ENCODE data around the gene PPP2R5A.

The PPP2R5A gene

DNA sequence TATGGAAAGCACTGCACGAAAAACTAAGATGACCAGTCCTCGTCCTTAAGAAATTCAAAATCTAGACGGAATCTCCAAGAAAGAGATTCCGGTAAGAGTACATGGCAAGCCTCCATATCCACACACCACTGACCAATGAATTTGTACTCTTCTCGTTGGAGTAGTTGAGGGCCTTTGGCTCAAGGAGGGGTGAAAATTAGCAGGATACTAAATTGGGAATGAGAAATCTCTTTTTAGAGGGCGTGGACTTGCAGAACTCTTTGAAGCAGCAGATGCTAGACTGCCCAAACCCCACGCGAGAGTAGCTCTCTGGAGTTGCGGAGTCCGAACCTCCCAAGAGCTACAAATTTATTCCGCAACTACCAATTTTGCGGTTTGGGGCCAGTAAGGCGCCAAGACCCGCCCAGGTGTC is 872 bp upstream of the PPP2R5A start:
- DNase-seq = no peak
- no peak for TF ChIP-seq EZH2 (IDR thresholded peaks at IDR 0.05; ENCODE audit: borderline replicate concordance, low read depth, low read length, severe bottlenecking)
- TF ChIP-seq, protein P1, sequence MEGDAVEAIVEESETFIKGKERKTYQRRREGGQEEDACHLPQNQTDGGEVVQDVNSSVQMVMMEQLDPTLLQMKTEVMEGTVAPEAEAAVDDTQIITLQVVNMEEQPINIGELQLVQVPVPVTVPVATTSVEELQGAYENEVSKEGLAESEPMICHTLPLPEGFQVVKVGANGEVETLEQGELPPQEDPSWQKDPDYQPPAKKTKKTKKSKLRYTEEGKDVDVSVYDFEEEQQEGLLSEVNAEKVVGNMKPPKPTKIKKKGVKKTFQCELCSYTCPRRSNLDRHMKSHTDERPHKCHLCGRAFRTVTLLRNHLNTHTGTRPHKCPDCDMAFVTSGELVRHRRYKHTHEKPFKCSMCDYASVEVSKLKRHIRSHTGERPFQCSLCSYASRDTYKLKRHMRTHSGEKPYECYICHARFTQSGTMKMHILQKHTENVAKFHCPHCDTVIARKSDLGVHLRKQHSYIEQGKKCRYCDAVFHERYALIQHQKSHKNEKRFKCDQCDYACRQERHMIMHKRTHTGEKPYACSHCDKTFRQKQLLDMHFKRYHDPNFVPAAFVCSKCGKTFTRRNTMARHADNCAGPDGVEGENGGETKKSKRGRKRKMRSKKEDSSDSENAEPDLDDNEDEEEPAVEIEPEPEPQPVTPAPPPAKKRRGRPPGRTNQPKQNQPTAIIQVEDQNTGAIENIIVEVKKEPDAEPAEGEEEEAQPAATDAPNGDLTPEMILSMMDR (IDR thresholded peaks at IDR 0.05; ENCODE audit: borderline replicate concordance, extremely low read depth, low read length, poor library complexity, severe bottlenecking) = no peak
- H3K36me3 ChIP-seq (ENCODE audit: insufficient read depth, low read length) = peaks cover 5% of the 10 kb centered on the region; the same call in 1 of the 2 replicates
- H3K27ac ChIP-seq (ENCODE audit: low read length) = peak overlapping the region; percentile 98
- H3K27me3 ChIP-seq (ENCODE audit: insufficient read depth, low read length, poor library complexity) = no peaks in the 10 kb centered on the region
- H3K9me3 ChIP-seq (ENCODE audit: insufficient read depth, low read length, severe bottlenecking) = no peaks in the 10 kb centered on the region
- peaks cover 46% of the 10 kb centered on the region for H3K79me2 ChIP-seq (ENCODE audit: insufficient read depth, low read length)
- H3K4me3 ChIP-seq (ENCODE audit: low read depth in 1 of 2, low read length in 2 of 2) = peak overlapping the region; percentile 75 to 98
- H2AFZ ChIP-seq (ENCODE audit: low read depth, low read length) = peak overlapping the region; percentile 99
- peak overlapping the region; percentile 73 for H3K4me2 ChIP-seq (ENCODE audit: insufficient read depth, low read length)
- H4K20me1 ChIP-seq (ENCODE audit: insufficient read depth, low read length) = peaks cover 15% of the 10 kb centered on the region
- peaks cover 36% of the 10 kb centered on the region for H3K4me1 ChIP-seq (ENCODE audit: insufficient read depth, low read length)
- H3K9ac ChIP-seq (ENCODE audit: low read depth, low read length) = peak overlapping the region; percentile 90
- ATAC-seq (ENCODE audit: insufficient read depth, low read depth) = no peak

DNA sequence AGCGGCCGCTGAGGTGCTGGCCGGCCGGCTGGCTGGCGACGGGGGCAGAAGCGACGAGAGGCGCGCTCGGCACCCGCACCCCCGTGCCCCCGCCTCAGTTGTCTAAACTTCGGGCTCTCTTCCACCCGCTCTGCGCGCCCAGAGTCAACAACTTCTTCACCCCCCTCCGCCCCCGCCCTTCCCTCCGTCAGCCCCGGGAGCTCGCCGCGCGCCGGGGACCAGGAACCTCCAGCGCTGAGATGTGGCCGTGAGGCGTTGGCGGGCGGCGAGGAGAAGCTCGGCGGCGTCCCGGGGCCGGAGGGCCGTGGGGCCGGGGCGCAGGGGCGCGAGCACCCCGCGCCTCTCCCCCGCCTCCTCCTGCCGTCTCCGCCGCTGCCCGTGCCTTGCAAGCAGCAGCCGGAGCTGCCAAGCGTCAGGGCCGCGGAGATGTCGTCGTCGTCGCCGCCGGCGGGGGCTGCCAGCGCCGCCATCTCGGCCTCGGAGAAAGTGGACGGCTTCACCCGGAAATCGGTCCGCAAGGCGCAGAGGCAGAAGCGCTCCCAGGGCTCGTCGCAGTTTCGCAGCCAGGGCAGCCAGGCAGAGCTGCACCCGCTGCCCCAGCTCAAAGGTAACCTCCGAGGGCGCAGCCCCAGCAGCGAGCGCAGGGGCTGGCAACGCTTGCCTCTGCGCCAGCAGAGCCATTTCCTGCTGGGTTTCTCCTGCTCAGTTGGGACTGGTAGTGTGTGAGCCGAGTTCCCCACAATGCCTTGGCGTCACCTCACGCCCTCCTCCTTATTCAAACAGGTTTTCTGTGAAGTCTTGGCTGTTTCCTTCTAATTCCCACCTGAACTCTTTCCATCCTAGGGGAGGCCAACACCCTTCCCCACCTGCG is 710 bp downstream of the PPP2R5A start:
- no peak for TF ChIP-seq EZH2 (IDR thresholded peaks at IDR 0.05; ENCODE audit: borderline replicate concordance, low read depth, low read length, severe bottlenecking)
- TF ChIP-seq, protein P1 (IDR thresholded peaks at IDR 0.05; ENCODE audit: borderline replicate concordance, extremely low read depth, low read length, poor library complexity, severe bottlenecking) = no peak
- DNase-seq (peak; percentile 74), ATAC-seq (ENCODE audit: insufficient read depth, low read depth) (peak; percentile 39)
- H3K27ac ChIP-seq (ENCODE audit: low read length) = peak overlapping the region; percentile 86
- H3K27me3 ChIP-seq (ENCODE audit: insufficient read depth, low read length, poor library complexity) = no peaks in the 10 kb centered on the region
- no peaks in the 10 kb centered on the region for H3K9me3 ChIP-seq (ENCODE audit: insufficient read depth, low read length, severe bottlenecking)
- peak overlapping the region; percentile 94 for H3K4me2 ChIP-seq (ENCODE audit: insufficient read depth, low read length)
- peak overlapping the region; percentile 98 for H3K4me3 ChIP-seq (ENCODE audit: low read depth in 1 of 2, low read length in 2 of 2)
- peaks cover 5% of the 10 kb centered on the region; the same call in 1 of the 2 replicates for H3K36me3 ChIP-seq (ENCODE audit: insufficient read depth, low read length)
- peaks cover 62% of the 10 kb centered on the region for H3K79me2 ChIP-seq (ENCODE audit: insufficient read depth, low read length)
- peak overlapping the region; percentile 93 for H2AFZ ChIP-seq (ENCODE audit: low read depth, low read length)
- H3K9ac ChIP-seq (ENCODE audit: low read depth, low read length) = peak overlapping the region; percentile 93
- H3K4me1 ChIP-seq (ENCODE audit: insufficient read depth, low read length) = peaks cover 51% of the 10 kb centered on the region
- peaks cover 16% of the 10 kb centered on the region for H4K20me1 ChIP-seq (ENCODE audit: insufficient read depth, low read length)

DNA sequence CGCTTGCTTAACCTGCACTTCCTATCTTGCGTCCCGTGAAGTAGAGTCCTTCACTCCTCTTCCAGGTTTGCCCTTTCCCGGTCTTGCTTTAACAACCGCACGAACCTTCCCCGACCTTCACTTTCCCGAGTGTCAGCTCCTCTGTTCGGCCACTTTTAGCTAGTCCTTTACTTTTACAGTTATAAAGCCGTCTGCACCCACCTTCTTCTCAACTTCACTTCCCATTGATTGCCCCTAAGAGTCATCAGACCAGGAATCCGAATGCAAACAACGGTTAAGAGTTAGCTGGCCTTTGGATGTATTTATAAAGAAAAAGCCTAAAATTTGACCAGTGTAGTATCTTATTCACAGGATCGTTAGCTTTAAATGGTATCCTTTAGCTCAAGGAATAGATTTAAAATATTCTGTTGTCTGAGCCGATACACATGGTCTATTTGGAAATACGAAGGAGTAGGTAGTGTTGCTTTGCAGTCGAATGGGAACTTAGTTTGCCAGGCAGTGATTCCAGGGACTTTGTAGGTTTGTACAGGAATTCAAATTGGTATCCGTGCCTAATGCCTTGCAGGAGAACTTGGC is 1.4 kb downstream of the PPP2R5A start:
- ATAC-seq (ENCODE audit: insufficient read depth, low read depth) (no peak), DNase-seq (no peak)
- Histone ChIP-seq H3K4me1 (ENCODE audit: insufficient read depth, low read length) (peaks cover 56% of the 10 kb centered on the region), H3K9ac (ENCODE audit: low read depth, low read length) (peak overlapping the region; percentile 93), H3K4me2 (ENCODE audit: insufficient read depth, low read length) (peak overlapping the region; percentile 94), H3K79me2 (ENCODE audit: insufficient read depth, low read length) (peaks cover 69% of the 10 kb centered on the region), H3K36me3 (ENCODE audit: insufficient read depth, low read length) (peaks cover 5% of the 10 kb centered on the region; the same call in 1 of the 2 replicates), H3K4me3 (ENCODE audit: low read depth in 1 of 2, low read length in 2 of 2) (peak overlapping the region; percentile 98), H2AFZ (ENCODE audit: low read depth, low read length) (peak overlapping the region; percentile 93), H3K27ac (ENCODE audit: low read length) (peak overlapping the region; percentile 86), H3K9me3 (ENCODE audit: insufficient read depth, low read length, severe bottlenecking) (no peaks in the 10 kb centered on the region), H3K27me3 (ENCODE audit: insufficient read depth, low read length, poor library complexity) (no peaks in the 10 kb centered on the region), H4K20me1 (ENCODE audit: insufficient read depth, low read length) (peaks cover 21% of the 10 kb centered on the region)
- no peak for TF ChIP-seq EZH2 (IDR thresholded peaks at IDR 0.05; ENCODE audit: borderline replicate concordance, low read depth, low read length, severe bottlenecking)

All from DND-41 (cell line).